ENCODE results near the gene ADAM22. TPM values are rescaled to one million over a fixed set of nuclear protein-coding genes. Genes with fewer than 3 reads are reported as not detected.

Gene ADAM22
- total RNA-seq, 1 experiment from 2014 or later: 10.0 TPM

- TF ChIP-seq REST (IDR thresholded peaks at IDR 0.05; ENCODE audit: low read depth) (no peak), CTCF (IDR thresholded peaks at IDR 0.05 in 2 of 3, conservative IDR thresholded peaks at IDR 0.05 in 1 of 3; ENCODE audit: borderline replicate concordance in 1 of 3, insufficient read depth in 1 of 3, low read depth in 2 of 3, low read length in 2 of 3) (no peak), MAX (IDR thresholded peaks at IDR 0.05) (no peak), FOSL1 (IDR thresholded peaks at IDR 0.05; ENCODE audit: low read depth) (no peak), JUND (IDR thresholded peaks at IDR 0.05) (no peak), ZFX (IDR thresholded peaks at IDR 0.05) (no peak), POLR2A (IDR thresholded peaks at IDR 0.05; ENCODE audit: borderline replicate concordance, extremely low read depth, insufficient read depth, insufficient read length) (no peak)
- Histone ChIP-seq H3K79me2 (ENCODE audit: insufficient read depth, low read length) (no peaks in the 10 kb centered on the region), H4K20me1 (ENCODE audit: insufficient read depth) (no peaks in the 10 kb centered on the region), H3K9me3 (ENCODE audit: control insufficient read depth in 1 of 2, insufficient read depth in 1 of 2, low read depth in 1 of 2, low read length in 2 of 2) (no peaks in the 10 kb centered on the region), H3K27ac (ENCODE audit: low read depth, low read length) (no peak overlapping the region), H3K27me3 (ENCODE audit: insufficient read depth, low read length) (no peaks in the 10 kb centered on the region), H2AFZ (ENCODE audit: low read depth, low read length, poor library complexity, severe bottlenecking) (no peak overlapping the region), H3K9me2 (ENCODE audit: insufficient read depth) (no peaks in the 10 kb centered on the region), H3K9ac (ENCODE audit: low read length) (no peak overlapping the region), H3K4me3 (replicated peaks in 1 of 2; ENCODE audit: low read depth in 1 of 2, low read length in 2 of 2) (no peak overlapping the region), H3K36me3 (ENCODE audit: control insufficient read depth in 1 of 2, insufficient read depth in 2 of 2, low read length in 2 of 2) (peaks cover 11 to 21% of the 10 kb centered on the region in 2 experiments; a peak in 3 of 4 replicates), H3K4me2 (ENCODE audit: low read length) (no peak overlapping the region), H3K4me1 (ENCODE audit: control insufficient read depth in 1 of 2, insufficient read depth in 2 of 2, low read length in 2 of 2) (no peaks in the 10 kb centered on the region)
- ChIA-PET RAD21 (ENCODE audit: low non-redundant PET in 1 of 2, low total read pairs in 2 of 2, uncharacterized antibody in 2 of 2, unreplicated experiment in 2 of 2) (no interaction called here), CTCF (no interaction called here), POLR2A (no interaction called here)
- ATAC-seq (no peak), DNase-seq (ENCODE audit: low read depth, low spot score) (no peak)
- intact Hi-C loops (cut with micrococcal nuclease): no loop called here
- BruUV-seq (replicated peaks): no TSS peak
Observed at GRCh38 chr7:88204525-88205110, 270.6 kb downstream of the ADAM22 start.
